A549 (cell line): ENCODE measurements around the gene TRIM71. TPM values are rescaled to one million over a fixed set of nuclear protein-coding genes. Genes with fewer than 3 reads are reported as not detected.
A peak's percentile ranks its signal among the peaks of the same experiment; 100 is the strongest.

Experiments used
- ATAC-seq, 2 experiments: fragments of 200-7000 bp in 1 of 2; fragments of >200 bp in 1 of 2; cut with Nextera tagmentation in 1 of 2; cut with Tn5 transposase in 1 of 2; 3 replicates each; pipeline versions ENCODE4 v1.8.0 to v1.9.1; 2018 to 2020; ENCODE audit warnings: mild to moderate bottlenecking in 1 of 2, moderate library complexity in 1 of 2
- CTCF ChIA-PET: fragments of 300-600 bp; sonication (Branson Sonifier 250); formaldehyde crosslinking; extraction: SDS; loops from one replicate; lab custom pipeline; 2021; ENCODE audit warnings: antibody characterized with exemption, inconsistent platforms; lab: Yijun Ruan, JAX
- POLR2A ChIA-PET: fragments of 350-600 bp; formaldehyde crosslinking; extraction: SDS; loops from one replicate; lab custom pipeline; 2021; ENCODE audit warnings: antibody characterized with exemption, inconsistent platforms; lab: Yijun Ruan, JAX
- DNase-seq, 2 experiments: peaks; one replicate each; pipeline versions ENCODE4 v3.0.0 to v3.0.0-alpha.2; 2011 to 2016; ENCODE audit warnings: low read depth in 1 of 2, low spot score in 1 of 2
- FAIRE-seq: peaks from 2 replicates; lab custom pipeline; 2011; peaks lifted over from hg19 to GRCh38; lab: Jason Lieb, UNC
- H3K27ac ChIP-seq, 2 experiments: fragments of >200 bp; sonication (Bioruptor Twin); formaldehyde crosslinking; 3 replicates each; pipeline ENCODE4 v1.5.1; 2016 to 2017
- H3K4me1 ChIP-seq: fragments of >200 bp; sonication (Bioruptor Twin); formaldehyde crosslinking; 3 replicates; pipeline ENCODE4 v1.6.1; 2016
- H3K4me2 ChIP-seq: fragments of >200 bp; sonication (Bioruptor Twin); formaldehyde crosslinking; 3 replicates; pipeline ENCODE4 v1.6.1; 2016
- H3K4me3 ChIP-seq: fragments of >200 bp; sonication (Bioruptor Twin); formaldehyde crosslinking; 3 replicates; pipeline ENCODE4 v1.5.1; 2016
- H3K9me3 ChIP-seq: fragments of >200 bp; sonication (Bioruptor Twin); formaldehyde crosslinking; 3 replicates; pipeline ENCODE4 v1.6.1; 2016
- CBX2 ChIP-seq: fragments of 200-600 bp; sonication (generic); IDR thresholded peaks from 2 replicates; pipeline ENCODE4 v1.6.1; 2016; ENCODE audit warnings: low read depth, mild to moderate bottlenecking, borderline replicate concordance
- CEBPB ChIP-seq, 2 experiments: fragments of >200 bp in 1 of 2; sonication (Bioruptor Twin) in 1 of 2; formaldehyde crosslinking in 1 of 2; IDR thresholded peaks; 2 replicates each; pipeline ENCODE4 v1.6.1; 2012 to 2016
- EHMT2 ChIP-seq: fragments of 200-600 bp; sonication (generic); IDR thresholded peaks from 2 replicates; pipeline ENCODE4 v1.6.1; 2016; ENCODE audit warnings: antibody characterized with exemption, low read depth, mild to moderate bottlenecking, moderate library complexity
- ESRRA ChIP-seq: fragments of 150-350 bp; IDR thresholded peaks from 2 replicates; pipeline ENCODE4 v1.6.1; 2014; ENCODE audit warnings: mild to moderate bottlenecking, low read length, borderline replicate concordance
- FOSL2 ChIP-seq, 2 experiments: fragments of 450-650 bp in 1 of 2; fragments of >200 bp in 1 of 2; sonication (Bioruptor Twin) in 1 of 2; formaldehyde crosslinking; IDR thresholded peaks; 2 replicates each; pipeline versions ENCODE4 v1.5.0 to v1.6.1; 2016 to 2020; ENCODE audit warnings: mild to moderate bottlenecking in 1 of 2, moderate library complexity in 1 of 2
- MYC ChIP-seq: IDR thresholded peaks from 2 replicates; pipeline ENCODE4 v1.6.1; 2012; ENCODE audit warnings: mild to moderate bottlenecking, inconsistent platforms, low read length, improper control_type of control experiment, borderline replicate concordance
- TFCP2L1 ChIP-seq: fragments of 250-450 bp; sonication (Bioruptor Pico); IDR thresholded peaks from 2 replicates; pipeline ENCODE4 v1.5.0; 2021; ENCODE audit warnings: mild to moderate bottlenecking
- ZC3H11A ChIP-seq: fragments of 450-650 bp; IDR thresholded peaks from 2 replicates; pipeline ENCODE4 v1.6.1; 2014; ENCODE audit warnings: antibody characterized with exemption, mild to moderate bottlenecking
- WGBS: methylation state at CpG from one replicate; pipeline ENCODE4 v1.1.6; 2017; ENCODE audit errors: missing lambda C conversion rate; 5-methylcytosine and 5-hydroxymethylcytosine counted together
- polyA plus RNA-seq, 4 experiments: library from polyadenylated mRNA; depleted of rRNA in 3 of 4; stranded (reverse); fragments of >200 nt; fragmentation: RNase III in 1 of 4; extraction: RNeasy Plus Mini Kit Qiagen cat#74134 plus additional on column Dnase treatment in 1 of 4; gene quantifications; 2 replicates in 3 of 4; 3 replicates in 1 of 4; pipeline ENCODE4 v1.2.3, GENCODE V29; 2011 to 2017
- TF ChIP-seq, protein P1 (sequence below): fragments of 250-450 bp; sonication (Bioruptor Pico); IDR thresholded peaks from 2 replicates; pipeline ENCODE4 v1.5.0; 2020; ENCODE audit warnings: low read depth, mild to moderate bottlenecking, moderate library complexity
- TF ChIP-seq, protein P2 (sequence below): fragments of 150-350 bp; IDR thresholded peaks from 2 replicates; pipeline ENCODE4 v1.6.1; 2014; ENCODE audit warnings: low read depth, mild to moderate bottlenecking, low read length
- TF ChIP-seq, protein P3 (sequence below): fragments of >200 bp; sonication (Bioruptor Twin); formaldehyde crosslinking; IDR thresholded peaks from 3 replicates; pipeline ENCODE4 v1.5.1; 2016

TRIM71 gene
- polyA plus RNA-seq, 2 of the 4 experiments (the other 2 are of a cell fraction) = 0.01 TPM; not detected in 1

DNA sequence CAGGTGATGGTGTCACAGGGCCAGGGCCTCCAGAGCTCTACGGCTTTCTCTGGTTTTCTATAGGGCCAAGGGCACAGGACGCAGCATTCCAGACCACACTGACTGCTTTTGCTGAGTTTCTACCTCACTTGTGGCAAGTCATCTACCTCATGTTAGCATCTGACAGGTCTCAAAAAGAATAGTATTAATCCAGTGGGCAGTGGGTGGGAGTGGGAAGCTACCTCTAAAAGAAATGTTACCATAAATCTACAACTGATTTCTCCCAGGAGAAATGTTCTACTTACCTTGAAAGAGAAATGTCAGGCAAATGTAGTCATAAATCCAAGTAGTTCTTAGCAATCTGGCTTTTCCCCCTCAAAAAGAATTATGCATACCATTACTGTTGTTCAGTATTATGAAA is 77.9 kb downstream of the TRIM71 start:
- POLR2A ChIA-PET = no interaction called here
- Histone ChIP-seq H3K4me1 (no peaks in the 10 kb centered on the region), H3K4me3 (no peak overlapping the region), H3K4me2 (no peak overlapping the region), H3K27ac (no peak overlapping the region), H3K9me3 (no peaks in the 10 kb centered on the region)
- no peak for FAIRE-seq
- no peak for TF ChIP-seq ESRRA
- TF ChIP-seq, protein P1, sequence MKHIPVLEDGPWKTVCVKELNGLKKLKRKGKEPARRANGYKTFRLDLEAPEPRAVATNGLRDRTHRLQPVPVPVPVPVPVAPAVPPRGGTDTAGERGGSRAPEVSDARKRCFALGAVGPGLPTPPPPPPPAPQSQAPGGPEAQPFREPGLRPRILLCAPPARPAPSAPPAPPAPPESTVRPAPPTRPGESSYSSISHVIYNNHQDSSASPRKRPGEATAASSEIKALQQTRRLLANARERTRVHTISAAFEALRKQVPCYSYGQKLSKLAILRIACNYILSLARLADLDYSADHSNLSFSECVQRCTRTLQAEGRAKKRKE (CRISPR knock-in tag) = no peak
- no peak for TF ChIP-seq ZC3H11A
- no peak for TF ChIP-seq FOSL2 (IDR thresholded peaks at IDR 0.05)
- no peak for TF ChIP-seq FOSL2 (CRISPR knock-in tag; IDR thresholded peaks at IDR 0.05)
- 76% methylated on average over 2 of the region's 2 CpGs for WGBS
- ATAC-seq = no peak
- CTCF ChIA-PET = no interaction called here
- no peak for DNase-seq

DNA sequence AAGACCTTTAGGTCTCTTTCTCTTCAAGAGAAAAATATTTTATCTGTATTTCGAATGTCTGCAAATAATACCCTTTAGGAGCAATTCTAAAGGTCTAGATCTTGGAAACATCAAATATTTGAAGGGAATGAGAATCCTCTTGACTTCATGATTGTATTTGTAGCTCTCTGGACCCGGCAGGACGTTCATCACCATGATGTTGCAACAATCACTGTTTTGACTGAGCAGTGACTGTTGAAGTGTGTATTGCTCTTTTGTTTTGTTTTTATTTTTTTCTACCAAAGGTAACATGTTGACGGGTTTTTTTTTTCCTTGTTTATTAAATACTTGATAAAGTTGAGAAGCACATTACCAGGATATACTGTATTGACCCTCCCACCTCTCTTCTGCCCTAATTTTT is 78.3 kb downstream of the TRIM71 start:
- CTCF ChIA-PET = interaction anchor here (1.4 kb wide), 1 partner anchor 13 kb away, joined by 4 read pairs; no protein-coding TSS in a partner anchor
- FAIRE-seq = no peak

DNA sequence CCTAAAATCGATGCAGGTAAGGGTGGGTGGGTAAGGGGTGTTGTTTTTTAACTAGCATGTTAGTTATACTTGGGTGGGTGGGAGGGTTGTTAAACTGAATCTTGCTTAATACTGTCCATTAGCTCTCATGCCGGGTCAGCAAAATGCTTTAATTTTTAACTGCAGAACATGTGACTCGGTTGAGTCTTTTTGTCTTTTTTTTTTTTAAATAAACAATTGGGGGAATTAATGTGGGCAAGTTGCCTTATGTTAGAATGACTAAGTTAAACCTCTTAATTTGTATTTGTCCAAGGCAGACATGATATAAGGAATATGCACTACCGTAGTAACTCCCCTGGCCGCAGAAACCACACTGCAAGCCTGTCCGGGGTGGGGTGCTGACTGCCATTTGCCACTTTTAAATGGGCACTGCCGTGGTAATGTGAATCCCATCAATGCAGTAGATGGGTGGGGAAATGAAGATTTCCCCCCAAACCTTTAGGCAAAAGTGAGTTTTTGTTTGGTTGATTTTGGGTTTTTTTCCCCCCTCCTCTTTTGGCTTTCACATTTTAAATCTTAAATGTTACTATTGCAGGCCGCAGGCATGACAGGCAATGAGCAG is 79.3 kb downstream of the TRIM71 start:
- Histone ChIP-seq H3K4me3 (no peak overlapping the region), H3K9me3 (no peaks in the 10 kb centered on the region), H3K27ac (no peak overlapping the region)
- DNase-seq = no peak
- WGBS = 71% methylated on average over 8 of the region's 8 CpGs
- TF ChIP-seq EHMT2 = no peak
- TF ChIP-seq, protein P2, sequence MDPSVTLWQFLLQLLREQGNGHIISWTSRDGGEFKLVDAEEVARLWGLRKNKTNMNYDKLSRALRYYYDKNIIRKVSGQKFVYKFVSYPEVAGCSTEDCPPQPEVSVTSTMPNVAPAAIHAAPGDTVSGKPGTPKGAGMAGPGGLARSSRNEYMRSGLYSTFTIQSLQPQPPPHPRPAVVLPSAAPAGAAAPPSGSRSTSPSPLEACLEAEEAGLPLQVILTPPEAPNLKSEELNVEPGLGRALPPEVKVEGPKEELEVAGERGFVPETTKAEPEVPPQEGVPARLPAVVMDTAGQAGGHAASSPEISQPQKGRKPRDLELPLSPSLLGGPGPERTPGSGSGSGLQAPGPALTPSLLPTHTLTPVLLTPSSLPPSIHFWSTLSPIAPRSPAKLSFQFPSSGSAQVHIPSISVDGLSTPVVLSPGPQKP = no peak
- TF ChIP-seq MYC = no peak
- TF ChIP-seq, all 56 proteins: peak for 0
- ChIA-PET CTCF (interaction anchor here (0.7 to 1.4 kb wide), 4 partner anchors 14 to 1801 kb away, joined by 3 to 7 read pairs (median 4); no protein-coding TSS in a partner anchor), POLR2A (no interaction called here)
- no peak for ATAC-seq
- H3K4me1 ChIP-seq = no peaks in the 10 kb centered on the region
- no peak for FAIRE-seq
- no peak overlapping the region for H3K4me2 ChIP-seq

More for the DNA sequence above, 78.3 kb downstream of the TRIM71 start:
- H3K4me1 ChIP-seq = no peaks in the 10 kb centered on the region
- DNase-seq (no peak), ATAC-seq (no peak)
- 37% methylated on average over 4 of the region's 4 CpGs for WGBS
- H3K27ac ChIP-seq = no peak overlapping the region
- H3K4me2 ChIP-seq = no peak overlapping the region
- H3K4me3 ChIP-seq = no peak overlapping the region
- POLR2A ChIA-PET = no interaction called here
- TF ChIP-seq TFCP2L1 (no peak), CEBPB (IDR thresholded peaks at IDR 0.05) (no peak), EHMT2 (no peak)
- no peaks in the 10 kb centered on the region for H3K9me3 ChIP-seq

DNA sequence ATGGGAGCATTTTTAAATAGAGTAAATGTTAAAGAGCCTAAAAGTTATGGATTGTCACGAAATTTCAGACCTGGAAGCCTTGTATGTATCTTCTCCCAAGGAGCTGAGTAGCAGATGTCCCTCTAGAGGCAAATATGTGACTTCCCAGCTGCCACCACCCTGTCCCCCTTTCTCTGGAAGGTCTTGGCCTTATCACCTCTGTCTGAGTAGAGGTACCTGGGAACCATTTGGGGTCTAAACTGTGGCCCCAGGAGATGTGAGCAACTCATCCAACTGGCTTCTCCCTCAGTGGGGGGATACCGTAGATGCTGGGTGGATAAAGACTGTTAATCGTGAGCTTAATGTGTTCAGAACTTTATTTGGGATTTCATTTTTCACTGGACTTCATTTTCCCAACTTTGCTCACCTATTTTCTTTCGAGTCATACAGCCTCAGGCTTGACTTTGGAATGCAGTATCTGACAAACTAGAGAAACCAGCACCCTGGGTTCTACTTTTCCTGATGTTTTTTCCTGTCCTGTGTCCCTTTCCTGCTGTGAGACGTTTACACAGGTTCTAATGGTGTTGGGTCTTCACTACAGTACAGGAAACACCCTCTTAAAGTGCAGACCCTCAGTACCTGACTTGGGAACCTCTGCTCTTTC is 80.3 kb downstream of the TRIM71 start:
- TF ChIP-seq MYC = no peak
- no peak for TF ChIP-seq CBX2
- TF ChIP-seq, protein P3, sequence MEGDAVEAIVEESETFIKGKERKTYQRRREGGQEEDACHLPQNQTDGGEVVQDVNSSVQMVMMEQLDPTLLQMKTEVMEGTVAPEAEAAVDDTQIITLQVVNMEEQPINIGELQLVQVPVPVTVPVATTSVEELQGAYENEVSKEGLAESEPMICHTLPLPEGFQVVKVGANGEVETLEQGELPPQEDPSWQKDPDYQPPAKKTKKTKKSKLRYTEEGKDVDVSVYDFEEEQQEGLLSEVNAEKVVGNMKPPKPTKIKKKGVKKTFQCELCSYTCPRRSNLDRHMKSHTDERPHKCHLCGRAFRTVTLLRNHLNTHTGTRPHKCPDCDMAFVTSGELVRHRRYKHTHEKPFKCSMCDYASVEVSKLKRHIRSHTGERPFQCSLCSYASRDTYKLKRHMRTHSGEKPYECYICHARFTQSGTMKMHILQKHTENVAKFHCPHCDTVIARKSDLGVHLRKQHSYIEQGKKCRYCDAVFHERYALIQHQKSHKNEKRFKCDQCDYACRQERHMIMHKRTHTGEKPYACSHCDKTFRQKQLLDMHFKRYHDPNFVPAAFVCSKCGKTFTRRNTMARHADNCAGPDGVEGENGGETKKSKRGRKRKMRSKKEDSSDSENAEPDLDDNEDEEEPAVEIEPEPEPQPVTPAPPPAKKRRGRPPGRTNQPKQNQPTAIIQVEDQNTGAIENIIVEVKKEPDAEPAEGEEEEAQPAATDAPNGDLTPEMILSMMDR = 0 out of 3 replicates have a peak, but pooled peaks have one; percentile 7
- POLR2A ChIA-PET = no interaction called here
- Histone ChIP-seq H3K27ac (no peak overlapping the region), H3K4me2 (no peak overlapping the region), H3K4me1 (no peaks in the 10 kb centered on the region), H3K4me3 (no peak overlapping the region), H3K9me3 (no peaks in the 10 kb centered on the region)
- WGBS = 39% methylated on average over 5 of the region's 5 CpGs
- FAIRE-seq (no peak), DNase-seq (no peak), ATAC-seq (peak; percentile 62 to 63; a peak in 4 of 6 replicates)
- CTCF ChIA-PET = interaction anchor here (0.6 to 1.2 kb wide), 8 partner anchors 13 to 1802 kb away, joined by 3 to 7 read pairs (median 4); no protein-coding TSS in a partner anchor
